Measurements from ENCODE around the gene TMEM263. TPM values are rescaled to one million over a fixed set of nuclear protein-coding genes. Genes with fewer than 3 reads are reported as not detected.

TMEM263 gene
- total RNA-seq, 1 experiment from 2014 or later: 31.3 TPM

DNA sequence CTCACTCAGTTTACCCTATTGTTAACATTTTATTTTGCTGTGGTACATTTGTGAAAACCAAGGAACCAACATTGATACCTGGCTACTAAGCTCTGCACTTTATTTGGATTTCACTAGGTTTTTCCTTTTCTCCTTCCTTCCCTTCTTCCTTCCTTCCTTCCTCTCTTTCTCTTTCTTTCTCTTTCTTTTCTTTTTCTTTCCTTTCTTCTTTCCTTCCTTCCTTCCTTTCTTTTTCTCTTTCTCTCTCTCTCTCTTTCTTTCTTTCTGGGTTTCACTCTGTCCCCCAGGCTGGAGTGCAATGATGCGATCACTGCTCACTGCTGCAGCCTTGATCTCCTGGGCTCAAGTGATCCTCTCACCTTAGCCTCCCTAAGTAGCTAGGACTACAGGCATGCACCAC, 29.1 kb upstream of the TMEM263 start:
- Histone ChIP-seq H3K9me2 (ENCODE audit: insufficient read depth) (no peaks in the 10 kb centered on the region), H3K27me3 (ENCODE audit: insufficient read depth, low read length) (no peaks in the 10 kb centered on the region), H3K4me3 (replicated peaks in 1 of 2; ENCODE audit: low read depth in 1 of 2, low read length in 2 of 2) (no peak overlapping the region), H3K36me3 (ENCODE audit: control insufficient read depth in 1 of 2, insufficient read depth in 2 of 2, low read length in 2 of 2) (no peaks in the 10 kb centered on the region), H3K9me3 (ENCODE audit: control insufficient read depth in 1 of 2, insufficient read depth in 1 of 2, low read depth in 1 of 2, low read length in 2 of 2) (no peaks in the 10 kb centered on the region), H2AFZ (ENCODE audit: low read depth, low read length, poor library complexity, severe bottlenecking) (no peak overlapping the region), H3K79me2 (ENCODE audit: insufficient read depth, low read length) (no peaks in the 10 kb centered on the region), H3K4me2 (ENCODE audit: low read length) (no peak overlapping the region), H4K20me1 (ENCODE audit: insufficient read depth) (no peaks in the 10 kb centered on the region), H3K9ac (ENCODE audit: low read length) (no peak overlapping the region), H3K27ac (ENCODE audit: low read depth, low read length) (no peak overlapping the region), H3K4me1 (ENCODE audit: control insufficient read depth in 1 of 2, insufficient read depth in 2 of 2, low read length in 2 of 2) (no peaks in the 10 kb centered on the region)
- ATAC-seq: no peak
- ChIA-PET RAD21 (ENCODE audit: low non-redundant PET in 1 of 2, low total read pairs in 2 of 2, uncharacterized antibody in 2 of 2, unreplicated experiment in 2 of 2) (no interaction called here), POLR2A (no interaction called here), CTCF (no interaction called here)
- BruUV-seq (replicated peaks): no TSS peak
- intact Hi-C loops (cut with micrococcal nuclease): loop anchor here (10.0 kb wide), 1 partner anchor 1502 kb away; no protein-coding TSS in a partner anchor
- TF ChIP-seq JUND (IDR thresholded peaks at IDR 0.05) (no peak), EZH2phosphoT487 (IDR thresholded peaks at IDR 0.05; ENCODE audit: borderline replicate concordance) (no peak), ELF1 (IDR thresholded peaks at IDR 0.05; ENCODE audit: borderline replicate concordance, low read depth) (no peak), EGR1 (IDR thresholded peaks at IDR 0.05; ENCODE audit: low read depth) (no peak), CEBPB (IDR thresholded peaks at IDR 0.05; ENCODE audit: low read depth) (no peak), SIN3A (IDR thresholded peaks at IDR 0.05; ENCODE audit: low read depth) (no peak), TCF7L2 (IDR thresholded peaks at IDR 0.05; ENCODE audit: borderline replicate concordance, extremely low read depth, insufficient read depth, insufficient read length) (no peak), YY1 (IDR thresholded peaks at IDR 0.05; ENCODE audit: extremely low read depth, insufficient replicate concordance, low read depth, low read length) (no peak), EZH2 (IDR thresholded peaks at IDR 0.05) (no peak), POLR2A (IDR thresholded peaks at IDR 0.05; ENCODE audit: borderline replicate concordance, extremely low read depth, insufficient read depth, insufficient read length) (no peak)
- TF ChIP-seq, protein P1, sequence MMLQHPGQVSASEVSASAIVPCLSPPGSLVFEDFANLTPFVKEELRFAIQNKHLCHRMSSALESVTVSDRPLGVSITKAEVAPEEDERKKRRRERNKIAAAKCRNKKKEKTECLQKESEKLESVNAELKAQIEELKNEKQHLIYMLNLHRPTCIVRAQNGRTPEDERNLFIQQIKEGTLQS (IDR thresholded peaks at IDR 0.05): no peak
- TF ChIP-seq, protein P2, sequence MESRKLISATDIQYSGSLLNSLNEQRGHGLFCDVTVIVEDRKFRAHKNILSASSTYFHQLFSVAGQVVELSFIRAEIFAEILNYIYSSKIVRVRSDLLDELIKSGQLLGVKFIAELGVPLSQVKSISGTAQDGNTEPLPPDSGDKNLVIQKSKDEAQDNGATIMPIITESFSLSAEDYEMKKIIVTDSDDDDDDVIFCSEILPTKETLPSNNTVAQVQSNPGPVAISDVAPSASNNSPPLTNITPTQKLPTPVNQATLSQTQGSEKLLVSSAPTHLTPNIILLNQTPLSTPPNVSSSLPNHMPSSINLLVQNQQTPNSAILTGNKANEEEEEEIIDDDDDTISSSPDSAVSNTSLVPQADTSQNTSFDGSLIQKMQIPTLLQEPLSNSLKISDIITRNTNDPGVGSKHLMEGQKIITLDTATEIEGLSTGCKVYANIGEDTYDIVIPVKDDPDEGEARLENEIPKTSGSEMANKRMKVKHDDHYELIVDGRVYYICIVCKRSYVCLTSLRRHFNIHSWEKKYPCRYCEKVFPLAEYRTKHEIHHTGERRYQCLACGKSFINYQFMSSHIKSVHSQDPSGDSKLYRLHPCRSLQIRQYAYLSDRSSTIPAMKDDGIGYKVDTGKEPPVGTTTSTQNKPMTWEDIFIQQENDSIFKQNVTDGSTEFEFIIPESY (IDR thresholded peaks at IDR 0.05; ENCODE audit: extremely low read depth, insufficient replicate concordance, low read length): no peak
- TF ChIP-seq, protein P3, sequence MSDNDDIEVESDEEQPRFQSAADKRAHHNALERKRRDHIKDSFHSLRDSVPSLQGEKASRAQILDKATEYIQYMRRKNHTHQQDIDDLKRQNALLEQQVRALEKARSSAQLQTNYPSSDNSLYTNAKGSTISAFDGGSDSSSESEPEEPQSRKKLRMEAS (IDR thresholded peaks at IDR 0.05): no peak
- TF ChIP-seq, protein P4, sequence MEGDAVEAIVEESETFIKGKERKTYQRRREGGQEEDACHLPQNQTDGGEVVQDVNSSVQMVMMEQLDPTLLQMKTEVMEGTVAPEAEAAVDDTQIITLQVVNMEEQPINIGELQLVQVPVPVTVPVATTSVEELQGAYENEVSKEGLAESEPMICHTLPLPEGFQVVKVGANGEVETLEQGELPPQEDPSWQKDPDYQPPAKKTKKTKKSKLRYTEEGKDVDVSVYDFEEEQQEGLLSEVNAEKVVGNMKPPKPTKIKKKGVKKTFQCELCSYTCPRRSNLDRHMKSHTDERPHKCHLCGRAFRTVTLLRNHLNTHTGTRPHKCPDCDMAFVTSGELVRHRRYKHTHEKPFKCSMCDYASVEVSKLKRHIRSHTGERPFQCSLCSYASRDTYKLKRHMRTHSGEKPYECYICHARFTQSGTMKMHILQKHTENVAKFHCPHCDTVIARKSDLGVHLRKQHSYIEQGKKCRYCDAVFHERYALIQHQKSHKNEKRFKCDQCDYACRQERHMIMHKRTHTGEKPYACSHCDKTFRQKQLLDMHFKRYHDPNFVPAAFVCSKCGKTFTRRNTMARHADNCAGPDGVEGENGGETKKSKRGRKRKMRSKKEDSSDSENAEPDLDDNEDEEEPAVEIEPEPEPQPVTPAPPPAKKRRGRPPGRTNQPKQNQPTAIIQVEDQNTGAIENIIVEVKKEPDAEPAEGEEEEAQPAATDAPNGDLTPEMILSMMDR (IDR thresholded peaks at IDR 0.05 in 2 of 3, conservative IDR thresholded peaks at IDR 0.05 in 1 of 3; ENCODE audit: borderline replicate concordance in 1 of 3, insufficient read depth in 1 of 3, low read depth in 2 of 3, low read length in 2 of 3): no peak
- TF ChIP-seq, protein P5, sequence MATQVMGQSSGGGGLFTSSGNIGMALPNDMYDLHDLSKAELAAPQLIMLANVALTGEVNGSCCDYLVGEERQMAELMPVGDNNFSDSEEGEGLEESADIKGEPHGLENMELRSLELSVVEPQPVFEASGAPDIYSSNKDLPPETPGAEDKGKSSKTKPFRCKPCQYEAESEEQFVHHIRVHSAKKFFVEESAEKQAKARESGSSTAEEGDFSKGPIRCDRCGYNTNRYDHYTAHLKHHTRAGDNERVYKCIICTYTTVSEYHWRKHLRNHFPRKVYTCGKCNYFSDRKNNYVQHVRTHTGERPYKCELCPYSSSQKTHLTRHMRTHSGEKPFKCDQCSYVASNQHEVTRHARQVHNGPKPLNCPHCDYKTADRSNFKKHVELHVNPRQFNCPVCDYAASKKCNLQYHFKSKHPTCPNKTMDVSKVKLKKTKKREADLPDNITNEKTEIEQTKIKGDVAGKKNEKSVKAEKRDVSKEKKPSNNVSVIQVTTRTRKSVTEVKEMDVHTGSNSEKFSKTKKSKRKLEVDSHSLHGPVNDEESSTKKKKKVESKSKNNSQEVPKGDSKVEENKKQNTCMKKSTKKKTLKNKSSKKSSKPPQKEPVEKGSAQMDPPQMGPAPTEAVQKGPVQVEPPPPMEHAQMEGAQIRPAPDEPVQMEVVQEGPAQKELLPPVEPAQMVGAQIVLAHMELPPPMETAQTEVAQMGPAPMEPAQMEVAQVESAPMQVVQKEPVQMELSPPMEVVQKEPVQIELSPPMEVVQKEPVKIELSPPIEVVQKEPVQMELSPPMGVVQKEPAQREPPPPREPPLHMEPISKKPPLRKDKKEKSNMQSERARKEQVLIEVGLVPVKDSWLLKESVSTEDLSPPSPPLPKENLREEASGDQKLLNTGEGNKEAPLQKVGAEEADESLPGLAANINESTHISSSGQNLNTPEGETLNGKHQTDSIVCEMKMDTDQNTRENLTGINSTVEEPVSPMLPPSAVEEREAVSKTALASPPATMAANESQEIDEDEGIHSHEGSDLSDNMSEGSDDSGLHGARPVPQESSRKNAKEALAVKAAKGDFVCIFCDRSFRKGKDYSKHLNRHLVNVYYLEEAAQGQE (IDR thresholded peaks at IDR 0.05; ENCODE audit: low read depth): no peak
- no peak for DNase-seq (ENCODE audit: low read depth, low spot score)
